ENCODE measurements around the gene NQO1. TPM values are rescaled to one million over a fixed set of nuclear protein-coding genes. Genes with fewer than 3 reads are reported as not detected.

The NQO1 gene
- total and polyA plus RNA-seq, 2 of the 13 experiments (the other 11 are each of a cell fraction or from before 2014, with no cell fraction given) = 464 to 1,060 TPM

- TF ChIP-seq, protein P1, sequence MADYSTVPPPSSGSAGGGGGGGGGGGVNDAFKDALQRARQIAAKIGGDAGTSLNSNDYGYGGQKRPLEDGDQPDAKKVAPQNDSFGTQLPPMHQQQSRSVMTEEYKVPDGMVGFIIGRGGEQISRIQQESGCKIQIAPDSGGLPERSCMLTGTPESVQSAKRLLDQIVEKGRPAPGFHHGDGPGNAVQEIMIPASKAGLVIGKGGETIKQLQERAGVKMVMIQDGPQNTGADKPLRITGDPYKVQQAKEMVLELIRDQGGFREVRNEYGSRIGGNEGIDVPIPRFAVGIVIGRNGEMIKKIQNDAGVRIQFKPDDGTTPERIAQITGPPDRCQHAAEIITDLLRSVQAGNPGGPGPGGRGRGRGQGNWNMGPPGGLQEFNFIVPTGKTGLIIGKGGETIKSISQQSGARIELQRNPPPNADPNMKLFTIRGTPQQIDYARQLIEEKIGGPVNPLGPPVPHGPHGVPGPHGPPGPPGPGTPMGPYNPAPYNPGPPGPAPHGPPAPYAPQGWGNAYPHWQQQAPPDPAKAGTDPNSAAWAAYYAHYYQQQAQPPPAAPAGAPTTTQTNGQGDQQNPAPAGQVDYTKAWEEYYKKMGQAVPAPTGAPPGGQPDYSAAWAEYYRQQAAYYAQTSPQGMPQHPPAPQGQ (CRISPR knock-in tag; IDR thresholded peaks at IDR 0.05; ENCODE audit: borderline replicate concordance) = no peak
- 0 out of 2 replicates have a peak, but pooled peaks have one; percentile 8 for TF ChIP-seq CHCHD3 (CRISPR knock-in tag; IDR thresholded peaks at IDR 0.05)
- TF ChIP-seq NR2C2 (CRISPR knock-in tag; IDR thresholded peaks at IDR 0.05; ENCODE audit: borderline replicate concordance) = peak; percentile 46; the same call in 1 of the 2 replicates
- TF ChIP-seq TCF7 (IDR thresholded peaks at IDR 0.05; ENCODE audit: low read depth) = peak; percentile 11; the same call in 1 of the 2 replicates
- TF ChIP-seq ADNP (CRISPR knock-in tag; IDR thresholded peaks at IDR 0.05) = 0 out of 2 replicates have a peak, but pooled peaks have one; percentile 35
- TF ChIP-seq KDM2A (CRISPR knock-in tag; IDR thresholded peaks at IDR 0.05; ENCODE audit: borderline replicate concordance, low read depth) = peak; percentile 1; the same call in 1 of the 2 replicates
- TF ChIP-seq DDIT3 (CRISPR knock-in tag; IDR thresholded peaks at IDR 0.05) = no peak
- TF ChIP-seq, protein P2, sequence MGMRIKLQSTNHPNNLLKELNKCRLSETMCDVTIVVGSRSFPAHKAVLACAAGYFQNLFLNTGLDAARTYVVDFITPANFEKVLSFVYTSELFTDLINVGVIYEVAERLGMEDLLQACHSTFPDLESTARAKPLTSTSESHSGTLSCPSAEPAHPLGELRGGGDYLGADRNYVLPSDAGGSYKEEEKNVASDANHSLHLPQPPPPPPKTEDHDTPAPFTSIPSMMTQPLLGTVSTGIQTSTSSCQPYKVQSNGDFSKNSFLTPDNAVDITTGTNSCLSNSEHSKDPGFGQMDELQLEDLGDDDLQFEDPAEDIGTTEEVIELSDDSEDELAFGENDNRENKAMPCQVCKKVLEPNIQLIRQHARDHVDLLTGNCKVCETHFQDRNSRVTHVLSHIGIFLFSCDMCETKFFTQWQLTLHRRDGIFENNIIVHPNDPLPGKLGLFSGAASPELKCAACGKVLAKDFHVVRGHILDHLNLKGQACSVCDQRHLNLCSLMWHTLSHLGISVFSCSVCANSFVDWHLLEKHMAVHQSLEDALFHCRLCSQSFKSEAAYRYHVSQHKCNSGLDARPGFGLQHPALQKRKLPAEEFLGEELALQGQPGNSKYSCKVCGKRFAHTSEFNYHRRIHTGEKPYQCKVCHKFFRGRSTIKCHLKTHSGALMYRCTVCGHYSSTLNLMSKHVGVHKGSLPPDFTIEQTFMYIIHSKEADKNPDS (CRISPR knock-in tag; IDR thresholded peaks at IDR 0.05) = 0 out of 2 replicates have a peak, but pooled peaks have one; percentile 12
- 0 out of 2 replicates have a peak, but pooled peaks have one; percentile 24 for TF ChIP-seq ZNF619 (CRISPR knock-in tag; IDR thresholded peaks at IDR 0.05)
- no peak for TF ChIP-seq ZSCAN12 (CRISPR knock-in tag; IDR thresholded peaks at IDR 0.05)
- no peak for TF ChIP-seq MIER2 (CRISPR knock-in tag; IDR thresholded peaks at IDR 0.05)
- peak; percentile 46; the same call in 1 of the 2 replicates for TF ChIP-seq POLR2G (IDR thresholded peaks at IDR 0.05; ENCODE audit: low read depth, low read length)
- peak; percentile 31; the same call in 1 of the 2 replicates for TF ChIP-seq YEATS4 (CRISPR knock-in tag; IDR thresholded peaks at IDR 0.05; ENCODE audit: borderline replicate concordance)
- TF ChIP-seq, protein P3, sequence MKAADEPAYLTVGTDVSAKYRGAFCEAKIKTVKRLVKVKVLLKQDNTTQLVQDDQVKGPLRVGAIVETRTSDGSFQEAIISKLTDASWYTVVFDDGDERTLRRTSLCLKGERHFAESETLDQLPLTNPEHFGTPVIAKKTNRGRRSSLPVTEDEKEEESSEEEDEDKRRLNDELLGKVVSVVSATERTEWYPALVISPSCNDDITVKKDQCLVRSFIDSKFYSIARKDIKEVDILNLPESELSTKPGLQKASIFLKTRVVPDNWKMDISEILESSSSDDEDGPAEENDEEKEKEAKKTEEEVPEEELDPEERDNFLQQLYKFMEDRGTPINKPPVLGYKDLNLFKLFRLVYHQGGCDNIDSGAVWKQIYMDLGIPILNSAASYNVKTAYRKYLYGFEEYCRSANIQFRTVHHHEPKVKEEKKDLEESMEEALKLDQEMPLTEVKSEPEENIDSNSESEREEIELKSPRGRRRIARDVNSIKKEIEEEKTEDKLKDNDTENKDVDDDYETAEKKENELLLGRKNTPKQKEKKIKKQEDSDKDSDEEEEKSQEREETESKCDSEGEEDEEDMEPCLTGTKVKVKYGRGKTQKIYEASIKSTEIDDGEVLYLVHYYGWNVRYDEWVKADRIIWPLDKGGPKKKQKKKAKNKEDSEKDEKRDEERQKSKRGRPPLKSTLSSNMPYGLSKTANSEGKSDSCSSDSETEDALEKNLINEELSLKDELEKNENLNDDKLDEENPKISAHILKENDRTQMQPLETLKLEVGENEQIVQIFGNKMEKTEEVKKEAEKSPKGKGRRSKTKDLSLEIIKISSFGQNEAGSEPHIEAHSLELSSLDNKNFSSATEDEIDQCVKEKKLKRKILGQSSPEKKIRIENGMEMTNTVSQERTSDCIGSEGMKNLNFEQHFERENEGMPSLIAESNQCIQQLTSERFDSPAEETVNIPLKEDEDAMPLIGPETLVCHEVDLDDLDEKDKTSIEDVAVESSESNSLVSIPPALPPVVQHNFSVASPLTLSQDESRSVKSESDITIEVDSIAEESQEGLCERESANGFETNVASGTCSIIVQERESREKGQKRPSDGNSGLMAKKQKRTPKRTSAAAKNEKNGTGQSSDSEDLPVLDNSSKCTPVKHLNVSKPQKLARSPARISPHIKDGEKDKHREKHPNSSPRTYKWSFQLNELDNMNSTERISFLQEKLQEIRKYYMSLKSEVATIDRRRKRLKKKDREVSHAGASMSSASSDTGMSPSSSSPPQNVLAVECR (CRISPR knock-in tag; IDR thresholded peaks at IDR 0.05; ENCODE audit: borderline replicate concordance) = 0 out of 2 replicates have a peak, but pooled peaks have one; percentile 13
- 0 out of 2 replicates have a peak, but pooled peaks have one; percentile 27 for TF ChIP-seq TARDBP (CRISPR knock-in tag; IDR thresholded peaks at IDR 0.05)
- TF ChIP-seq SMYD3 (CRISPR knock-in tag; IDR thresholded peaks at IDR 0.05) = no peak
These were observed 664 bp downstream of the NQO1 start (continued) for GRCh38 chr16:69725480-69726312.

Data from HepG2 (cell line).